HG02642 (cell line): Measurements from ENCODE around the gene GPC6.

Source experiments
- ATAC-seq: cut with Tn5 transposase; IDR thresholded peaks from one replicate; pipeline ENCODE4 v1.9.1; 2021; ENCODE audit warnings: mild to moderate bottlenecking; ENCODE audit not compliant: unreplicated experiment, poor library complexity

Gene GPC6

GRCh38 chr13:93714171-93714570 is 487.6 kb downstream of the GPC6 start:
- ATAC-seq = no peak

GRCh38 chr13:93715866-93716265 is 489.3 kb downstream of the GPC6 start:
- ATAC-seq = no peak

- no peak for ATAC-seq
These were observed 490.0 kb downstream of the GPC6 start for GRCh38 chr13:93716623-93717022.

- no peak for ATAC-seq
These were observed 494.9 kb downstream of the GPC6 start for GRCh38 chr13:93721483-93721882.

GRCh38 chr13:93723316-93723715 is 496.7 kb downstream of the GPC6 start:
- no peak for ATAC-seq

- no peak for ATAC-seq
These were observed 497.6 kb downstream of the GPC6 start for GRCh38 chr13:93724187-93724586.

- no peak for ATAC-seq
These were observed 499.8 kb downstream of the GPC6 start for GRCh38 chr13:93726173-93726957.

GRCh38 chr13:93727211-93728141 is 500.9 kb downstream of the GPC6 start:
- no peak for ATAC-seq

GRCh38 chr13:93729383-93729782 is 502.8 kb downstream of the GPC6 start:
- no peak for ATAC-seq

- ATAC-seq = no peak
These were observed 504.2 kb downstream of the GPC6 start for GRCh38 chr13:93730780-93731179.

GRCh38 chr13:93732186-93732585 is 505.6 kb downstream of the GPC6 start:
- no peak for ATAC-seq

- no peak for ATAC-seq
These were observed 509.5 kb downstream of the GPC6 start for GRCh38 chr13:93736081-93736480.

GRCh38 chr13:93736909-93737308 is 510.3 kb downstream of the GPC6 start:
- no peak for ATAC-seq

- no peak for ATAC-seq
These were observed 513.7 kb downstream of the GPC6 start for GRCh38 chr13:93740334-93740733.

GRCh38 chr13:93744033-93744432 is 517.4 kb downstream of the GPC6 start:
- no peak for ATAC-seq

- no peak for ATAC-seq
These were observed 518.3 kb downstream of the GPC6 start for GRCh38 chr13:93744886-93745285.

- no peak for ATAC-seq
These were observed 519.3 kb downstream of the GPC6 start for GRCh38 chr13:93745884-93746283.

- no peak for ATAC-seq
These were observed 520.0 kb downstream of the GPC6 start for GRCh38 chr13:93746589-93746988.

- ATAC-seq = no peak
These were observed 524.1 kb downstream of the GPC6 start for GRCh38 chr13:93750676-93751075.

GRCh38 chr13:93751117-93751516 is 524.5 kb downstream of the GPC6 start:
- no peak for ATAC-seq

GRCh38 chr13:93752541-93752940 is 525.9 kb downstream of the GPC6 start:
- ATAC-seq = no peak
